GM19025 (cell line): ENCODE measurements around the gene BACE1.

Source experiments
- ATAC-seq: cut with Tn5 transposase; IDR thresholded peaks from one replicate; pipeline ENCODE4 v1.9.1; 2021; ENCODE audit warnings: mild to moderate bottlenecking, low read depth, moderate library complexity; ENCODE audit not compliant: unreplicated experiment

The BACE1 gene

GRCh38 chr11:117313091-117313490 lies 3.0 kb downstream of the BACE1 start:
- ATAC-seq, result no peak

- no peak for ATAC-seq
These were observed 6.7 kb downstream of the BACE1 start for GRCh38 chr11:117309310-117309709.

DNA sequence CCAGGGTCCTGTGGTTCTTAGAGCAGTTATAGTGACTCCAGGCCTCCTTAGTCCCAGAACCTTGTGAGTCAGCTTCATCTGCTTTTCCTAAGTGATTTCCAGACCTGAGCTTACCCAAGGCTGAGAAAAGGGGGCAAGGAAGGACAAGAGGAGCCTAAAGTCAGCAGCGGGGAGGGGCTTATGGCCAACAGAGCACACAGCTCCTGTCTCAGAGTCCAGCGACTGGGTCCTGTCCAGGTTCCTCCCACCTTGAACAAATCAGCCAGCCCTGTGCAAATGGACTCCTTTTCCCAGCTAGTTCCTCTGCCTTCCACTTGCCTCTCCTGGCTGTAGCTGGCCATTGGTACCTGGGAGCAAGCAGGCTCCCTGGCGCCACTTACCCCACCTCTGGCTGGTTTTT lies 10.9 kb downstream of the BACE1 start:
- no peak for ATAC-seq

GRCh38 chr11:117303646-117304315 lies 12.3 kb downstream of the BACE1 start:
- ATAC-seq, result no peak

- ATAC-seq, result no peak
These were observed 13.0 kb downstream of the BACE1 start for GRCh38 chr11:117303101-117303500.

GRCh38 chr11:117302228-117302627 lies 13.8 kb downstream of the BACE1 start:
- no peak for ATAC-seq

GRCh38 chr11:117300773-117301172 lies 15.3 kb downstream of the BACE1 start:
- no peak for ATAC-seq

DNA sequence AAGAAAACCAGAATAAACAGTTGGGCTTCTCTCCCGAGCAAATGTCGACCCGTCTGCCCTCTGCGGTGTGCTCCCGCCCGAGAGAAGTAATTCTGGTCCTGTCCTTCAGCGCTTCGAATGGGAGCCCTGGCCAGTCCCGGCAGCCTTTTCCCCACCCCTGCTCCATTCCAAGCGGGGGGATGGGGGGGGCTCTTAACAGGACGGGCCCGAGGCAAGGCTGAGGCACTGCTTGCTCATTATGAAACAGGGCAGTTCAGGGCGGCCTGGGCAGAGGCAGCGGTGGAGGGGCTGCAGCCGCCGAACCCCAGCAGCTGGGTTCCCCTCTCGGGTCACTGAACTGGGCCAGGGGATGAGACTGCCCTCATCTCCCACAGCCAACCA lies 15.8 kb downstream of the BACE1 start:
- ATAC-seq, result no peak

- ATAC-seq, result no peak
These were observed 16.4 kb downstream of the BACE1 start for GRCh38 chr11:117299351-117300282.

- no peak for ATAC-seq
These were observed 17.9 kb downstream of the BACE1 start for GRCh38 chr11:117298195-117298594.

DNA sequence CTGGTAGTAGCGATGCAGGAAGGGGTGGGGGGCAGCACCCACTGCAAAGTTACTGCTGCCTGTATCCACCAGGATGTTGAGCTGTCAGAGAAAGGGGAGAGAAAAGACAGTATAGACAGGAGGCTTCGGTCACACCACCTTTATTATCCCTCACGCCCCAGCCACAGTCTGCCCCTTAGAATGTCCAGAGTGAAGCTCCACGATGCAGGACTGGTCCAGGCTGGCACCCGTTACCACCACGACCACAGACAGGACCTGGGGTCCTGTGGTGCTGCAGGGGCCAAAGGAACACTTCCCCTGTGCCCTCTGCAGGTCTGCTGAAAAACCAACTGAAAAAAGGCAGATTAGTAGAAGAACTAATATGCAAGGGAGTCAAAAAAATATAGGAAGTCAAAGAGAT lies 19.2 kb downstream of the BACE1 start:
- ATAC-seq, result no peak

DNA sequence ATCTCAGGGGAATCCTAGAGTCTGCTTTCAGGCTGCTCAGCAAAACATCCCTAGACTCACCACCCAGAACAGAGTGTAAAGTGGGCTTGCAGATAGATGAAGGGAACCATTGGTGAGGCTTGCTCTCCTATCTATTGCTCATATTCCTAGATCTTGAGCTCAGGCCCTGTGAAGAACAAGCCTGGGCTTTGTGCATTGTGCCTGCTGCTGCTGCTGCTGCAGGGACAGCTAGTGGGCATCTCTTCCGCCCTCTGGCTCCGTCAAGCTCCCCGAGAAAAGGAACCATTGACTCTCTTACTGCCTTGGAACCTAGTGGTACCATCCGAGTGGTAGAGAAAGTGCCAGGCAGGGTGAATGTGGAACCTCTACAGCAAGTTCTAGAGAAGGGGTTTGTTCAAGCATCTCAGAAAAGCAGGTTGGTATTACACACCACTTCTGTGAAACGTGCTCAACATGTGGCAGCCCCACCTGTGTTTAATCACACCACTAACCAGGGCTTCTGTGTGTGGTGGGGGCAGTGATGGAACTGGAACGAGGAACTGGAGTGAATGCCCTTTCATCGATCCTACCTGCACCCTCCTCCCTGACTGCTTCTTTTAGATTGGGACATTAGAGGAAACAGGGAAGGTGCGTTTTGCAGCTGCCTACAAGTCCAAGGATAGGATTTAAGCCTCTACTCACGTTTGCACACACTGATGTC lies 20.5 kb downstream of the BACE1 start:
- ATAC-seq, result no peak

GRCh38 chr11:117292616-117293015 lies 23.4 kb downstream of the BACE1 start:
- no peak for ATAC-seq

GRCh38 chr11:117290809-117291396 lies 25.2 kb downstream of the BACE1 start, which contains the start of gene BACE1-AS:
Gene BACE1-AS, plus strand, starts transcription at chr11:117291346.
- ATAC-seq, result no peak

DNA sequence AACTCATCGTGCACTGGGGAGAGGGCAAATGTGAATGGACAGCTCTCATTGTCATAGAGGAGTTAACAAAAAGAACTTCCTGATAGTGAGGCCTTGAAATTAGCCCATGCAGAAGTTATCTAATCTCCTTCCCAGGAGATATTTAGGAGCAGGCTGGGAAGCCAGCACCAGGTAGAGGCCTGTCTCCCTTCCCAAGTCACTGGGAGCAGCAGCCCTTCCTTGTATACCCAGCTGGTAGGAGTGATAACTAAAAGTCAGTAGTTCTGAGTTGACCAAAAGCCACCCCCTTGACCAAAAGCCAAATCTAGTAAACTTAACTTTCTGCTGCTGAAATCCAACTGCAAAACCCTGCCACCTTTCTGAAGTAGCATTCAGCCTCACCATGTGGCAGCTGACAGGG lies 26.3 kb downstream of the BACE1 start:
- no peak for ATAC-seq

GRCh38 chr11:117287668-117288067 lies 28.4 kb downstream of the BACE1 start:
- ATAC-seq, result no peak

GRCh38 chr11:117286588-117286987 lies 29.5 kb downstream of the BACE1 start:
- ATAC-seq, result no peak

GRCh38 chr11:117284053-117284452 lies 32.0 kb downstream of the BACE1 start:
- ATAC-seq, result no peak

DNA sequence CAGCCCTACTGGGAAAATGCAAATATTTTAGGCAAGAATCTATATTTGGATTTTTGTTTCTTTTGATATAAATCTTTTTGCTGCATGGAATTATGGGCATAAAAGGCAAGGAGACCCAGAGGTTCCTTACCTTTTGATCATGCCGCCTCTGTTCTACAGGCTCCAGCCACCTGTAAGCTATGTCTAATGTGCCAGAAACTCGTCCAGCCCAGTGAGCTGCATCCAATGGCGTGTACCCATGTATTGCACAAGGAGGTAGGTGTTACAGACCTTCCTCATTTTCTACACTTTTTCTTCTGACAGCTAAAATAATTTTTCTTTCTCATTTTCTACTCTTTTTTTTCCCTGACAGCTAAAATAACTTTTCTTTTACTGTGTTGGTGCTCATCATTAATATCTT lies 33.1 kb downstream of the BACE1 start:
- no peak for ATAC-seq

- ATAC-seq, result no peak
These were observed 34.2 kb downstream of the BACE1 start for GRCh38 chr11:117281869-117282268.

GRCh38 chr11:117281159-117281558 lies 34.9 kb downstream of the BACE1 start:
- ATAC-seq, result no peak
